ENCODE data around the gene INPP5F.
A peak's percentile ranks its signal among the peaks of the same experiment; 100 is the strongest.
"Not testable (repeated sequence)": the region's sequence is repeated elsewhere in the genome, so short reads cannot be mapped to it uniquely, and the experiment has no call there.

Gene INPP5F

GRCh38 chr10:119748871-119749270 is 23.0 kb downstream of the INPP5F start:
- DNase-seq = no peak

- DNase-seq = no peak
These were observed 23.6 kb downstream of the INPP5F start for GRCh38 chr10:119749455-119749854.

- DNase-seq = peak; percentile 28
These were observed 24.8 kb downstream of the INPP5F start for GRCh38 chr10:119750391-119751230.

GRCh38 chr10:119753309-119753708 is 27.5 kb downstream of the INPP5F start:
- DNase-seq = no peak

GRCh38 chr10:119754085-119754484 is 28.2 kb downstream of the INPP5F start:
- no peak for DNase-seq

GRCh38 chr10:119754936-119755335 is 29.1 kb downstream of the INPP5F start:
- no peak for DNase-seq

GRCh38 chr10:119755446-119755845 is 29.6 kb downstream of the INPP5F start:
- no peak for DNase-seq

- DNase-seq = no peak
These were observed 32.8 kb downstream of the INPP5F start for GRCh38 chr10:119758448-119759195.

- DNase-seq = no peak
These were observed 34.0 kb downstream of the INPP5F start for GRCh38 chr10:119759832-119760231.

- no peak for DNase-seq
These were observed 35.3 kb downstream of the INPP5F start for GRCh38 chr10:119761106-119761505.

GRCh38 chr10:119762035-119762434 is 36.2 kb downstream of the INPP5F start:
- DNase-seq = no peak

GRCh38 chr10:119762805-119763798 is 37.3 kb downstream of the INPP5F start:
- DNase-seq = no peak

GRCh38 chr10:119768455-119769094 is 42.7 kb downstream of the INPP5F start:
- DNase-seq = no peak

GRCh38 chr10:119769886-119770285 is 44.0 kb downstream of the INPP5F start:
- no peak for DNase-seq

GRCh38 chr10:119770928-119771327 is 45.1 kb downstream of the INPP5F start:
- no peak for DNase-seq

- DNase-seq = no peak
These were observed 46.5 kb downstream of the INPP5F start for GRCh38 chr10:119772334-119772733.

- DNase-seq = not testable (repeated sequence)
These were observed 47.2 kb downstream of the INPP5F start for GRCh38 chr10:119773041-119773440.

GRCh38 chr10:119775529-119775928 is 49.7 kb downstream of the INPP5F start:
- DNase-seq = no peak

GRCh38 chr10:119776536-119776935 is 50.7 kb downstream of the INPP5F start:
- no peak for DNase-seq

GRCh38 chr10:119777686-119778085 is 51.8 kb downstream of the INPP5F start:
- DNase-seq = no peak

- no peak for DNase-seq
These were observed 53.1 kb downstream of the INPP5F start for GRCh38 chr10:119778776-119779445.
